ENCODE measurements around the gene AHRR. TPM values are rescaled to one million over a fixed set of nuclear protein-coding genes. Genes with fewer than 3 reads are reported as not detected.

The AHRR gene
- total RNA-seq, 1 donor from 2014 or later: not detected

DNA sequence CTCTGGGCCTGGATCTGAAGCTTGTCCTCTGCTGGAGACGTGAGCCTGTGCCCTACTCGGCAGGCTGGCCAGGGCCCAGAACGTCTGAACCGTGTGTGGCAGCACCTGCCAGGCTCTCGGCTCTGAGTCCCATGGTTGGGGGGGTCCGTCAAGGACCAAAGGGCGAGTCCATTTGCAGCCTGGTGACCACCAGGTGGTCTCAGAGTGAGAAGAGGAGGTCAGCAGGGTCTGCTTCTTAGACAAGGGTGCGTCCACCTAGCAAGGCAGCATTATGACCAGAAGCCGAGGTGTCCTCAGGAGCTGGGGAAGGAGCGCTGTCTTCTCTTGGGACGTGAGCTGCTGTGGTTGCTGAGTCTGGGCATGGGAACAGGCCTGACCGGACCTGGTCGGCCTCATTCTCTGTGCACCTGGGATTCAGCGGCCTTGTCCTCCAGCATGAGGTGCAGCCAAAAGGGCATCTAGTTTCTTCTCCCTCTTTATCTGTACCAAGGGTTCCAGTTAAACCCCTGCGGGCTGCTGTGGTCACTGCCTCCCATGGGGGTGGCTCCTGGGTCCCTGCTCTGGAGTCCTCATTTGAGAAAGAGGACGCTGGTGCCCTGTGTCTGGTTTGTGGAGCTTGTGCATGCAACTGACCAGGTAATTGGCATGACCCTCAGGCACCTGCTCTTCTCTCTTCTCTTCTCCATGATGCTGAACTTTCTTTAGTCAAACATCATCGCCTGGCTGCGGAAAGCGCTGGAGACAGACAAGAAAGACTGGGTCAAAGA is 135.9 kb downstream of the AHRR start:
- no peak overlapping the region for H3K4me3 ChIP-seq
- TF ChIP-seq CTCF (IDR thresholded peaks at IDR 0.05): no peak
- peak in 1 of 2 donors; percentile 55 for DNase-seq (ENCODE audit: low spot score in 2 of 2)
- no peak overlapping the region for H3K27ac ChIP-seq
- H3K36me3 ChIP-seq: peaks cover 79 to 87% of the 10 kb centered on the region in 2 donors
- intact Hi-C loops (cut with DNase I): no loop called here
- no peaks in the 10 kb centered on the region for H3K27me3 ChIP-seq
- H3K9me3 ChIP-seq: peaks cover 0 to 3% of the 10 kb centered on the region in 2 donors
- H3K4me1 ChIP-seq: no peaks in the 10 kb centered on the region

DNA sequence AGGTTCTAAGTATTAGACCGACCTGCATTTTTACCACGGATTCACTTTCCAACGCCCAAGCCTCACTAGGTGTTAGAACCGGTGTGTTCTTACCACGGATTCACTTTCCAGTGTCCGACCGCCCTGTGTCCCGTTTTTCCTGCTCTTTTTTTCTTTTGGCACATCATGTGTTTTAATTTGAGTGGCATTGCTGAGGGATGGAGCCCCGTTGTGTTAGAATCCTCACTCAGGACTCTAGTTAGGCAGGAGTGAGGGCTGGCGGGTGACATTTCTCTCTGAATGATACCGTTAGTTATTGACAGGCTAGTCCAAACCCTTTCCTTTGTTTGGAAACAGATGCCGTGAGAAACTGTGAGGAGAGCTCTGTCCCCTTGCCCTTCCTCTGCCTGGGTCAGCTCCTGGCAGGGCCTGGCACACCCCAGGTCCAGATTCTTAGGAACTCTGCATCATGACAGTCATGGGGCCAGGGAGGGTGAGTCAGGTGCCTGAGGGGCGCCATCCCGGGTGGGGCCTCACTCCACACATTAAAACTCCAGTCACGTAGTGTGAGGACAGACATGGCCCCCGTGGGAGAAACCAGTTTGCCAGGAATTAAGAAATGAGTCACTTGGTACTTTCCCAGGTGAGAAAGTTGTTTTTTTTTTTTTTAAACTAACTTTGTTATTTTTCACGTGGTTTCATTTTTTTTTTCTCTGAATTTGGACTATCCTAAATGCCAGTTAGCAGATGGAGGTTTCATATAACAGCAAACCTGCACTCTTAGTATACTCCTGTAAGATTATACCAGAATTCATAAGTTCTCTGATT is 137.2 kb downstream of the AHRR start:
- Histone ChIP-seq H3K4me3 (no peak overlapping the region), H3K27ac (no peak overlapping the region), H3K27me3 (no peaks in the 10 kb centered on the region), H3K9me3 (no peaks in the 10 kb centered on the region), H3K4me1 (no peaks in the 10 kb centered on the region), H3K36me3 (peaks cover 79 to 84% of the 10 kb centered on the region in 2 donors)
- TF ChIP-seq CTCF (IDR thresholded peaks at IDR 0.05): no peak
- intact Hi-C loops (cut with DNase I): no loop called here
- DNase-seq (ENCODE audit: low spot score in 2 of 2): peak; percentile 5 to 61

DNA sequence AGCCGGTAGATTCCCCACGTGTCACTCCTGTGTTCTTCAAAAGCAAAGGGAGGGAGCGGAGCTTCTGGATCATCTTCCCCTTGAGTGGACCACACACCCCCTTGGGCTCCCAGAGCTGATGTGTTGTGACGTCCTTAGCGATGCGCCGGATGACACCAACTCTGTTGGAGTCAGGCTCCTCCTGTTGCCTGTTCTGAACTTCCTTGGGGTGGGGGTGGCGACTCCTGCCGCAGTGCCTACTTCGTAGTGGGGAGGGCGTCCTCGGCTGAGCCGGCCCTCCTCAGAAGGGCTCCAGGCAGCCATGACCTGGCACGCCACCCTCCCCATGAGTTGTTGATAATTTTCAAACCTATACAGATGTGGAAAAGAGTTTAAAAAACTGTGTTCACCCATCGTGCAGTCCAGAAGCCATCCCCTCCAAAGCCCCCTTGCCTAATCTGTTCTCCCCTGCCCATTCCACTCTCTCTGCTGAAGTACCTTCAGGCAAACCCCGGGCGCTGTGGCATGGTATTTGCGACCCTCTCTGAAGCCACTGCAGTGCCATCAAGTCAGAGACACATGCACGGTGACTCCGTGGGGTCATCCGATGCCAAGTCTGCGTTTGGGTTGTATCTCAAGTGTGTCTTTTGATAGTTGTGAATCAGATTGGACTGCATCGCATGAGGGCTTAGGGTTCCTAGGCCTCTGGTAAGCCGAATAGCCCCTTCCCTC is 138.2 kb downstream of the AHRR start:
- Histone ChIP-seq H3K27me3 (no peaks in the 10 kb centered on the region), H3K9me3 (no peaks in the 10 kb centered on the region), H3K27ac (no peak overlapping the region), H3K4me1 (no peaks in the 10 kb centered on the region), H3K4me3 (no peak overlapping the region), H3K36me3 (peaks cover 83 to 86% of the 10 kb centered on the region in 2 donors)
- intact Hi-C loops (cut with DNase I): no loop called here
- DNase-seq (ENCODE audit: low spot score in 2 of 2): peak in 1 of 2 donors; percentile 42
- no peak for TF ChIP-seq CTCF (IDR thresholded peaks at IDR 0.05)

- Histone ChIP-seq H3K36me3 (peaks cover 85 to 86% of the 10 kb centered on the region in 2 donors), H3K4me1 (no peaks in the 10 kb centered on the region), H3K4me3 (no peak overlapping the region), H3K27ac (no peak overlapping the region), H3K27me3 (no peaks in the 10 kb centered on the region), H3K9me3 (no peaks in the 10 kb centered on the region)
- intact Hi-C loops (cut with DNase I): no loop called here
- no peak for TF ChIP-seq CTCF (IDR thresholded peaks at IDR 0.05)
- DNase-seq (ENCODE audit: low spot score in 2 of 2): peak in 1 of 2 donors; percentile 51
These were observed 138.7 kb downstream of the AHRR start for GRCh38 chr5:460273-460625.

DNA sequence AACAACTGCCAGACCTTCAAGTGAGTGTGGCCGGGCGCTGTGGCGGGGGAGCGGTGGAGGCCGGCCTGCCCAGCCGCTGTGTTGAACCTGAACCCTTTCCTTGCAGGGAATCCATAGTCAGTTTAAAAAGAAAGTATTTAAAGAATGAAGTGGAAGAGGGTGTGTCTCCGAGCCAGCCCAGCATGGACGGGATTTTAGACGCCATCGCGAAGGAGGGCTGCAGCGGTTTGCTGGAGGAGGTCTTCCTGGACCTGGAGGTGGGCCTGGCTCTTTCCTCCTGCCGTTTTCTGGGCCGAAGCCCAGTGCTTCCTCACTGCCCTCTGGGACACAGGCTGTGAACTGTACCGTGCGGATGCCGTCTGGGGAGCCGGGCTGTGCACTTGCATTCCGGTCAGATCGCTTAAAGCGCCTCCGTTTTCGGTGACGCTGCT is 140.6 kb downstream of the AHRR start:
- intact Hi-C loops (cut with DNase I): no loop called here
- peak in 1 of 2 donors; percentile 38 for DNase-seq (ENCODE audit: low spot score in 2 of 2)
- no peak overlapping the region for H3K27ac ChIP-seq
- no peak for TF ChIP-seq CTCF (IDR thresholded peaks at IDR 0.05)
- no peaks in the 10 kb centered on the region for H3K9me3 ChIP-seq
- H3K36me3 ChIP-seq: peaks cover 88 to 90% of the 10 kb centered on the region in 2 donors
- no peaks in the 10 kb centered on the region for H3K4me1 ChIP-seq
- H3K27me3 ChIP-seq: no peaks in the 10 kb centered on the region
- H3K4me3 ChIP-seq: no peak overlapping the region

Data from ascending aorta (tissue), 2 donors.